Cardiac muscle cell (in vitro differentiated cells and primary cell): ENCODE results near the gene ELF4. TPM values are rescaled to one million over a fixed set of nuclear protein-coding genes. Genes with fewer than 3 reads are reported as not detected.

Experiments
- DNase-seq, 2 donors: peaks; one replicate each; pipeline versions ENCODE4 v3.0.0 to v3.0.0-alpha.2; 2010 to 2017; ENCODE audit warnings: low read depth in 1 of 2, low spot score in 1 of 2
- H3K27ac ChIP-seq: fragments of 200-600 bp; sonication (generic); 2 replicates; pipeline ENCODE4 v1.5.1; 2016
- H3K27me3 ChIP-seq: fragments of 200-600 bp; sonication (generic); 2 replicates; pipeline ENCODE4 v1.6.0; 2016; ENCODE audit warnings: control low read depth
- H3K36me3 ChIP-seq: fragments of 200-600 bp; sonication (generic); 2 replicates; pipeline ENCODE4 v1.5.1; 2016; ENCODE audit warnings: control low read depth
- H3K4me1 ChIP-seq: fragments of 200-600 bp; sonication (generic); 2 replicates; pipeline ENCODE4 v1.8.1; 2017; ENCODE audit warnings: low read depth, mild to moderate bottlenecking, mixed run types
- H3K4me3 ChIP-seq: fragments of 200-600 bp; sonication (generic); 2 replicates; pipeline ENCODE4 v1.5.1; 2016; ENCODE audit warnings: mild to moderate bottlenecking
- H3K9me3 ChIP-seq: fragments of 200-600 bp; sonication (generic); 2 replicates; pipeline ENCODE4 v1.5.1; 2017; ENCODE audit warnings: low read depth, mild to moderate bottlenecking, control low read depth
- polyA plus RNA-seq: library from polyadenylated mRNA; unstranded; fragments of >200 nt; fragmentation: Nextera tagmentation; extraction: Ambion mirVana; gene quantifications from 2 replicates; pipeline ENCODE4 v1.2.1, GENCODE V29; 2016
- total RNA-seq: library from RNA; depleted of rRNA; stranded (reverse); fragments of >200 nt; gene quantifications from 2 replicates; pipeline ENCODE4 v1.2.3, GENCODE V29; 2016
- TF ChIP-seq, protein P1 (sequence below): IDR thresholded peaks from 2 replicates; pipeline ENCODE4 v1.5.1; 2012; ENCODE audit warnings: low read depth, mild to moderate bottlenecking, low read length

The ELF4 gene
- total and polyA plus RNA-seq, 2 experiments from 2014 or later, result 0.88 to 1.8 TPM

DNA sequence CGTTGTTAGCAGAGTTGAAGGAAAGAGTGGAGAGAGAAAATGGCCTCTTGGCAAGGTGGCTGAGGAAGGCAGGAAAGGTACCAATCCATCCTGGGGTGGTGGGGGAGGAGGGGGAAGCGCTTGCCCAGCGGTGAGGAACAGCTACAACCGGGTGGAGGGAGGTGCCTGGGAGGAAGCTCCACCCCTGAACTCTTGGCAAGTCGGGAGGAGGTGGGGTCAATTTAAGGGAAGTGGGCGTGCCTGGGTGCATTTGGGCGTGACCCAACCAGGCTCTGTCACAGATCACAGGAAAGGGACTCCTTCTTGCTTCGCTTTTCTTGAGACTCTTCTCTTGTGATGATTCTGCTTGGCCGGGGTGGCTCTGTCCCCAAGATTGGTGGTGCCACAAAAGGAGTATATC is 86.2 kb downstream of the ELF4 start:
- H3K4me3 ChIP-seq, result no peak overlapping the region
- no peak overlapping the region for H3K27ac ChIP-seq
- TF ChIP-seq, protein P1, sequence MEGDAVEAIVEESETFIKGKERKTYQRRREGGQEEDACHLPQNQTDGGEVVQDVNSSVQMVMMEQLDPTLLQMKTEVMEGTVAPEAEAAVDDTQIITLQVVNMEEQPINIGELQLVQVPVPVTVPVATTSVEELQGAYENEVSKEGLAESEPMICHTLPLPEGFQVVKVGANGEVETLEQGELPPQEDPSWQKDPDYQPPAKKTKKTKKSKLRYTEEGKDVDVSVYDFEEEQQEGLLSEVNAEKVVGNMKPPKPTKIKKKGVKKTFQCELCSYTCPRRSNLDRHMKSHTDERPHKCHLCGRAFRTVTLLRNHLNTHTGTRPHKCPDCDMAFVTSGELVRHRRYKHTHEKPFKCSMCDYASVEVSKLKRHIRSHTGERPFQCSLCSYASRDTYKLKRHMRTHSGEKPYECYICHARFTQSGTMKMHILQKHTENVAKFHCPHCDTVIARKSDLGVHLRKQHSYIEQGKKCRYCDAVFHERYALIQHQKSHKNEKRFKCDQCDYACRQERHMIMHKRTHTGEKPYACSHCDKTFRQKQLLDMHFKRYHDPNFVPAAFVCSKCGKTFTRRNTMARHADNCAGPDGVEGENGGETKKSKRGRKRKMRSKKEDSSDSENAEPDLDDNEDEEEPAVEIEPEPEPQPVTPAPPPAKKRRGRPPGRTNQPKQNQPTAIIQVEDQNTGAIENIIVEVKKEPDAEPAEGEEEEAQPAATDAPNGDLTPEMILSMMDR, result no peak
- peak; percentile 55 to 72 for DNase-seq
- no peaks in the 10 kb centered on the region for H3K36me3 ChIP-seq
- no peaks in the 10 kb centered on the region for H3K9me3 ChIP-seq
- H3K4me1 ChIP-seq, result no peaks in the 10 kb centered on the region
- no peaks in the 10 kb centered on the region for H3K27me3 ChIP-seq

DNA sequence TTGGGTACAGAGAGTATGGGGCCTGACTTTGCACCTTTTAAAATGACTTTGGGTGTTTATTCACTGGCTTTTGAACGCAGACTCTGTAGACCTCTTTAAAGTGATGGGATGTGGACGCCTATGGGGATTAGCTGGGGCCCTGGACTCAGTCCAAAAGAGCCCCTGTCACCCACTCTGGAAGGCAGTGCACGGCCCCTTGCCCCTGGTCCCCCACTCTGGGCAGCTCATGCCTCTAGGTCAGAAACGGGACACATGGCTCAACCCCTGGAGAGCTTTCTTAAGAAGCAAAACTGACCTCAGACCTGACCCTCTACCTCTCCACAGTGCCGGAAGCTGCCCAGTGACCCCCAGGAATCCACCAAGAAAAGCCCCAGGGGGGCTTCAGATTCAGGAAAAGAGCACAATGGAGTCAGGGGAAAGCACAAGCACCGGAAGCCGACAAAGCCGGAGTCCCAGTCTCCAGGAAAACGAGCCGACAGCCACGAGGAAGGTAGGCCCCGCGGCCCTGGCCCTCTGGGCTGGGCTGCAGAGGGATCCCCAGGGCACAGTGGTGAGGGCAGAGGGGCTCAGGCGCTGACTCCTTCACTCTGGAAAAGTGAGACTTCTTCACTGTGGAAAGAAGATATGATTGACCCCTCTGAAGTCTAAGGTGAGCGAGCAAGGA is 89.5 kb downstream of the ELF4 start:
- Histone ChIP-seq H3K36me3 (no peaks in the 10 kb centered on the region), H3K4me3 (no peak overlapping the region), H3K4me1 (no peaks in the 10 kb centered on the region), H3K27ac (no peak overlapping the region), H3K9me3 (no peaks in the 10 kb centered on the region), H3K27me3 (no peaks in the 10 kb centered on the region)
- TF ChIP-seq, protein P1, result no peak
- DNase-seq, result no peak

DNA sequence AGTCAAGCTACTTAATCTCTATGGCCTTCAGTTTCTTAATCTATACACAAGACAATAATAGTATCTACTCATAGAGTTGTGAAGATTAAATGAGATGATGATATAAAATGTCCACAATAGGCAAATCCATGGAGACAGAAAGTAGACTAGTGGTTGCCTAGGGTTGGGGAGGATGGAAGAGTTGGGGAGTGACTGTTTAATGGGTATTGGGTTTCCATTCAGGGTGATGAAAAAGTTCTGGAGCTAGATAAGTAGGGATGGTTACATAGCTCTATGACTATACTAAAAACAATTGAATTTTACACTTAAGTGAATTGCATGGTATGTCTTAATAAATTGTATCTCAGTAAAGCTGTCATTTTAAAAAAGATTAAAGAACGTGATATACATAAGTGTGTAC is 92.2 kb downstream of the ELF4 start:
- no peaks in the 10 kb centered on the region for H3K27me3 ChIP-seq
- TF ChIP-seq, protein P1, result no peak
- no peak overlapping the region for H3K4me3 ChIP-seq
- no peak overlapping the region for H3K27ac ChIP-seq
- H3K4me1 ChIP-seq, result no peaks in the 10 kb centered on the region
- H3K36me3 ChIP-seq, result no peaks in the 10 kb centered on the region
- H3K9me3 ChIP-seq, result no peaks in the 10 kb centered on the region
- DNase-seq, result no peak

DNA sequence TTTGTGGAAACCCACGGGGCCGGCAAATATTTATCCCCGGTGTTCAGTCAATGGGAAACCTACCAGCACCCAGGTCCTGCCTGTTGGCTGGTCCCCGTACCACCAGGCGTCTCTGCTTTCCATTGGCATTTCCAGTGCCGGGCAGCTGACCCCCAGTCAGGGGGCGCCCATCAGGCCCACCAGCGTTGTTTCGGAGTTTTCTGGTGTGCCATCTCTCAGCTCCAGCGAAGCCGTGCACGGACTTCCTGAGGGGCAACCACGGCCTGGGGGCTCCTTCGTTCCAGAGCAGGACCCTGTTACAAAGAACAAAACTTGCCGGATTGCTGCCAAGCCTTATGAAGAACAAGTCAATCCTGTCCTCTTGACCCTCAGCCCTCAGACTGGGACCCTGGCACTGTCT is 95.1 kb downstream of the ELF4 start:
- no peak for DNase-seq

More for the DNA sequence above, 95.1 kb downstream of the ELF4 start:
- Histone ChIP-seq H3K27ac (no peak overlapping the region), H3K9me3 (no peaks in the 10 kb centered on the region), H3K4me1 (no peaks in the 10 kb centered on the region), H3K27me3 (no peaks in the 10 kb centered on the region), H3K36me3 (no peaks in the 10 kb centered on the region), H3K4me3 (no peak overlapping the region)
- TF ChIP-seq, protein P1, result no peak

Other genes starting within 250 kb of the ELF4 start
- 7.4 and 11.8 TPM in 2 replicates for gene UTP14A, start 204.3 kb downstream of the ELF4 start, total RNA-seq
- 4.7 and 7.8 TPM in 2 replicates for gene UTP14A, start 204.3 kb downstream of the ELF4 start, polyA plus RNA-seq
- gene BCORL1, start 127.9 kb downstream of the ELF4 start, total RNA-seq, result 3.9 and 10.7 TPM in 2 replicates
- 8.7 and 13.6 TPM in 2 replicates for gene BCORL1, start 127.9 kb downstream of the ELF4 start, polyA plus RNA-seq
- 53.6 and 69.0 TPM in 2 replicates for gene AIFM1, start 55.3 kb upstream of the ELF4 start, total RNA-seq
- gene AIFM1, start 55.3 kb upstream of the ELF4 start, polyA plus RNA-seq, result 126 and 184 TPM in 2 replicates
- gene RAB33A, start 61.5 kb upstream of the ELF4 start, total RNA-seq, result 2.8 and 8.9 TPM in 2 replicates
- 1.9 and 7.2 TPM in 2 replicates for gene RAB33A, start 61.5 kb upstream of the ELF4 start, polyA plus RNA-seq
- gene ZNF280C, start 158.4 kb upstream of the ELF4 start, total RNA-seq, result 3.7 and 6.8 TPM in 2 replicates
- 3.1 and 5.0 TPM in 2 replicates for gene ZNF280C, start 158.4 kb upstream of the ELF4 start, polyA plus RNA-seq
- 9.5 and 11.9 TPM in 2 replicates for gene SLC25A14, start 229.4 kb upstream of the ELF4 start, total RNA-seq
- 18.3 and 34.8 TPM in 2 replicates for gene SLC25A14, start 229.4 kb upstream of the ELF4 start, polyA plus RNA-seq